DND-41 (cell line): ENCODE results near the gene DYNC1H1.
A peak's percentile ranks its signal among the peaks of the same experiment; 100 is the strongest.

Source experiments
- ATAC-seq: fragments of 200-7000 bp; cut with Tn5 transposase; 3 replicates; pipeline ENCODE4 v1.9.1; 2021; ENCODE audit warnings: low read depth; ENCODE audit not compliant: insufficient read depth
- DNase-seq: peaks from one replicate; pipeline ENCODE4 v3.0.0-alpha.2; 2020
- H2AFZ ChIP-seq: 2 replicates; pipeline ENCODE4 v1.6.0; 2012; ENCODE audit warnings: low read depth, low read length
- H3K27ac ChIP-seq: 2 replicates; pipeline ENCODE4 v1.5.1; 2012; ENCODE audit warnings: low read length, inconsistent platforms
- H3K27me3 ChIP-seq: fragments of 200-600 bp; sonication (generic); 2 replicates; pipeline ENCODE4 v1.6.0; 2012; ENCODE audit warnings: low read length, mild to moderate bottlenecking, inconsistent platforms; ENCODE audit not compliant: insufficient read depth, poor library complexity
- H3K36me3 ChIP-seq: 2 replicates; pipeline ENCODE4 v1.5.1; 2012; ENCODE audit warnings: low read length, inconsistent platforms; ENCODE audit not compliant: insufficient read depth
- H3K4me1 ChIP-seq: 2 replicates; pipeline ENCODE4 v1.5.1; 2012; ENCODE audit warnings: mild to moderate bottlenecking, low read length; ENCODE audit not compliant: insufficient read depth
- H3K4me2 ChIP-seq: 2 replicates; pipeline ENCODE4 v1.6.0; 2012; ENCODE audit warnings: mild to moderate bottlenecking, moderate library complexity, low read length, inconsistent platforms; ENCODE audit not compliant: insufficient read depth
- H3K4me3 ChIP-seq, 2 experiments: fragments of 200-600 bp in 1 of 2; shearing (Covaris generic) in 1 of 2; 2 replicates each; pipeline ENCODE4 v1.5.1; 2012 to 2016; ENCODE audit warnings: inconsistent platforms in 2 of 2, low read length in 2 of 2, mild to moderate bottlenecking in 2 of 2, low read depth in 1 of 2, moderate library complexity in 1 of 2
- H3K79me2 ChIP-seq: 2 replicates; pipeline ENCODE4 v1.6.0; 2012; ENCODE audit warnings: low read length, inconsistent platforms; ENCODE audit not compliant: insufficient read depth
- H3K9ac ChIP-seq: 2 replicates; pipeline ENCODE4 v1.6.0; 2012; ENCODE audit warnings: low read depth, mild to moderate bottlenecking, inconsistent platforms, low read length, moderate library complexity
- H3K9me3 ChIP-seq: 2 replicates; pipeline ENCODE4 v1.5.1; 2012; ENCODE audit warnings: low read length, moderate library complexity, mild to moderate bottlenecking, inconsistent platforms; ENCODE audit not compliant: insufficient read depth, severe bottlenecking
- H4K20me1 ChIP-seq: 2 replicates; pipeline ENCODE4 v1.6.0; 2012; ENCODE audit warnings: low read length; ENCODE audit not compliant: insufficient read depth
- EZH2 ChIP-seq: IDR thresholded peaks from 3 replicates; pipeline ENCODE4 v1.6.1; 2012; ENCODE audit warnings: borderline replicate concordance, low read depth, mild to moderate bottlenecking, moderate library complexity, low read length, inconsistent platforms; ENCODE audit not compliant: severe bottlenecking
- TF ChIP-seq, protein P1 (sequence below): IDR thresholded peaks from 2 replicates; pipeline ENCODE4 v1.5.1; 2012; ENCODE audit warnings: borderline replicate concordance, low read length, moderate library complexity, mild to moderate bottlenecking; ENCODE audit not compliant: poor library complexity, severe bottlenecking; ENCODE audit errors: extremely low read depth

Gene DYNC1H1

DNA sequence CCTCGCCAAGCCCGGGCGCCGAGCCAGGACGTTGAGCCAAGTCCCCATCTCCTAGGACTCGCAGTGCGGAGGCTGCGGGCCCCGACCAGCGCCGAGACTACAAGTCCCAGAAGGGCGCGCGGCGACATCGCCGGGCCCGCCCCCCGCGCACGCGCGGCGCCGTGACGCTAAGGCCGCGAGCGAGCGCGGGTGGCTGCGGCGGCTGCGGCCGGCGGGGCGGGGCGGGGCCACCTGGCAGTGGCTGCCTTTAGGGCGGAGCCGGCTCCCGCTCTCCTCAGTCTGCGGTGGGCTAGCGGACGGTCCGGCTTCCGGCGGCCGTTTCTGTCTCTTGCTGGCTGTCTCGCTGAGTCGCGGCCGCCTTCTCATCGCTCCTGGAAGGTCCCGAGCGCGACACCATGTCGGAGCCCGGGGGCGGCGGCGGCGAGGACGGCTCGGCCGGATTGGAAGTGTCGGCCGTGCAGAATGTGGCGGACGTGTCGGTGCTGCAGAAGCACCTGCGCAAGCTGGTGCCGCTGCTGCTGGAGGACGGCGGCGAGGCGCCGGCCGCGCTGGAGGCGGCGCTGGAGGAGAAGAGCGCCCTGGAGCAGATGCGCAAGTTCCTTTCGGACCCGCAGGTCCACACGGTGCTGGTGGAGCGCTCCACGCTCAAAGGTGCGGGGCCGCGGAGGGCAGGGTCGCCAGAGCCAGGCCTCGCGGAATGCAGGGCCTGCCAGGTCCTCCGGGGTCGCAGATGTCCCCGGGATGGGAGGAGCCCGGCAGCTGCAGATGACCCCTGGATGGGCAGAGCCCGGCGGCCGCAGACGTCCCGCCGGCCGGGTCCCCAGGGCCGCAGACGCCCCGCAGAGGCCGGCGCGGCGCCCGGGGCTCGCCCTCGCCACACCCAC lies at the start of gene DYNC1H1:
Gene DYNC1H1 (plus strand): TSS at position 277 of the 884 bp plus-strand sequence. CDS start 119 bp downstream, at position 396.
- peaks cover 51% of the 10 kb centered on the region for H3K79me2 ChIP-seq

DNA sequence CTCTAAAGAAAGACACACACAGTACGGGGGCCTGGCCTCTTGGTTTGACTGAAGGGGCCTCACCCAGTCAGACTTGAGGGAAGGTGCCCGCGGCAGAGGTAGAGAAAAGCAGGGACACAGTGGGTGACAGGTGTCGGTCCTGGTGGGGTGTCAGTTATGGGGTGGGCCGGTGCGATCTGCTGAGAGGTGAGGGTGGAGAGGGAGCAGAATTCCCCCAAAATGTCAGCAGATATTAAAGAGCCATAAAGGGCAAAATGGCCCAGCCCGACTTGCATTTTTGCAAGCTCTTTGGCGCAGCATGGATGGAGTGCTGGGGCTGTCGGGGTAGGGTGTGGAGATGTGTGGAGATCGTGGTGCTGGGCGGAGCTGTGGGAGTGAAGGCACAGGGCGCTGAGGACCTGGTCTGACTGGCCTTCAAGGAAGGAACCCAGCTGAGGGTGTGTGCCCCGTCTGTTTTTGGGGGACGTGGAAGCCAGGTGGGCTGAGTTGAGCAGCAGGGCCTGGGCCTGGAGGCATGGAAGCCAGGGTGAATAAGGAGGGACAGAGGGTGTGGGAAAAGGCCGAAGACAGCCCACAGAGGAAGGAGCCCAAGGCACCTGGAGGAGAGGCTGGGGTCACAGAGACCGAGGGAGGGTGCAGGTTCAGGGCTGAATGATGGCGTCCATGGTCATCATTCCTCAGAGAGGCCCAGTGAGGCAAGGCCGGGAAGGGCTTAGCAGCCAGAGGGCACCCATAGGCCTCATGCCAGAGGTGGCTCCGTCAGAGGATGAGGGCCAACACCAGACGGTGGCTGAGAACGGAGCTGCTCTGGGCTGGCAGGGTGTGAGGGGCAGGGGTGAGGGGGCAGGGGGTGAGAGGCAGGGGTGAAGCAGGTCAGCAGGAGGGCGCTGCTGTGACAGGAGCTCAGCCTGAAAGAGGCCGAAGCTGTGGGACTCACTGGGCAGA lies 48.2 kb upstream of the DYNC1H1 start:
- H3K4me1 ChIP-seq = no peaks in the 10 kb centered on the region
- no peak overlapping the region for H3K4me3 ChIP-seq
- TF ChIP-seq, protein P1, sequence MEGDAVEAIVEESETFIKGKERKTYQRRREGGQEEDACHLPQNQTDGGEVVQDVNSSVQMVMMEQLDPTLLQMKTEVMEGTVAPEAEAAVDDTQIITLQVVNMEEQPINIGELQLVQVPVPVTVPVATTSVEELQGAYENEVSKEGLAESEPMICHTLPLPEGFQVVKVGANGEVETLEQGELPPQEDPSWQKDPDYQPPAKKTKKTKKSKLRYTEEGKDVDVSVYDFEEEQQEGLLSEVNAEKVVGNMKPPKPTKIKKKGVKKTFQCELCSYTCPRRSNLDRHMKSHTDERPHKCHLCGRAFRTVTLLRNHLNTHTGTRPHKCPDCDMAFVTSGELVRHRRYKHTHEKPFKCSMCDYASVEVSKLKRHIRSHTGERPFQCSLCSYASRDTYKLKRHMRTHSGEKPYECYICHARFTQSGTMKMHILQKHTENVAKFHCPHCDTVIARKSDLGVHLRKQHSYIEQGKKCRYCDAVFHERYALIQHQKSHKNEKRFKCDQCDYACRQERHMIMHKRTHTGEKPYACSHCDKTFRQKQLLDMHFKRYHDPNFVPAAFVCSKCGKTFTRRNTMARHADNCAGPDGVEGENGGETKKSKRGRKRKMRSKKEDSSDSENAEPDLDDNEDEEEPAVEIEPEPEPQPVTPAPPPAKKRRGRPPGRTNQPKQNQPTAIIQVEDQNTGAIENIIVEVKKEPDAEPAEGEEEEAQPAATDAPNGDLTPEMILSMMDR = no peak
- TF ChIP-seq EZH2 = no peak
- no peak overlapping the region for H2AFZ ChIP-seq
- H4K20me1 ChIP-seq = 0 out of 2 replicates have a peak, but pooled peaks cover 9% of the 10 kb centered on the region
- DNase-seq (no peak), ATAC-seq (0 out of 3 replicates have a peak, but pooled peaks have one; percentile 29)
- H3K9ac ChIP-seq = no peak overlapping the region
- H3K4me2 ChIP-seq = no peak overlapping the region
- peaks cover 67% of the 10 kb centered on the region for H3K36me3 ChIP-seq
- no peaks in the 10 kb centered on the region for H3K79me2 ChIP-seq
- H3K9me3 ChIP-seq = no peaks in the 10 kb centered on the region
- no peak overlapping the region for H3K27ac ChIP-seq
- no peaks in the 10 kb centered on the region for H3K27me3 ChIP-seq

More for the DNA sequence above, at the start of gene DYNC1H1:
- peak within 1 kb of the TSS; percentile 73 to 96 for H3K4me3 ChIP-seq
- H3K9me3 ChIP-seq = no peaks in the 10 kb centered on the region
- H3K4me1 ChIP-seq = peaks cover 45% of the 10 kb centered on the region
- peak within 1 kb of the TSS; percentile 96 for H2AFZ ChIP-seq
- H3K27me3 ChIP-seq = no peaks in the 10 kb centered on the region
- peaks cover 25% of the 10 kb centered on the region for H3K36me3 ChIP-seq
- H3K4me2 ChIP-seq = peak within 1 kb of the TSS; percentile 93
- ATAC-seq (peak; percentile 77), DNase-seq (peak; percentile 90)
- peak within 1 kb of the TSS; percentile 89 for H3K27ac ChIP-seq
- peak within 1 kb of the TSS; percentile 97 for H3K9ac ChIP-seq
- TF ChIP-seq, protein P1 = no peak
- no peak for TF ChIP-seq EZH2
- H4K20me1 ChIP-seq = peaks cover 25% of the 10 kb centered on the region

DNA sequence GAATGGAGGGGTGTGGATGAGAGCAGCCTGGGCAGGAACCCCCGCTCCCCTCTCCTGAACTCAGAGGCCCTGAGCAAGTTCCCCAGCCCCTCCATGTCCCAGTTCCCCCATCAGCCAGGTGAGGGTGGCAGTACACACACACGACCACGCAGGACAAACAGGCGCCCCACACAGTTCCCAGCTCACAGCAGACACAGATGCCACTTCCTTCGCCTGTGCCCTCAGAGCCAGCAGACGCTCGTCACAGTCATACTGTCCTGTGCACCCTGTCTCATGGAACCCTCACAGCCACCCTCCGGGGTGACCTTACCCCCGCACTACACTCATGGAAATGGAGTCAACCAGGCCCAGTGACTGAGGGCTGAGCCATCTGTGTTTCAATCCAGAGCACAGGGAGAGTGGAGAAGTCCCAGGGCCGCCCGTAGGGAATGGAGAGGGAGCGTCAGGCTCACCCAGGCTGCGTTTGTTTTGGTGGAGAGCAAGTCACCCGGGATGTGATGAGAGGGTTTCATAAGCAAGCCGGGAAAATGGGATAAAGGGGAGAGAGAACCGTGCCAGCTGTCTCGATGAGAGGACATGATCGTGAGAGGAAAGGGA lies 47.5 kb upstream of the DYNC1H1 start:
- Histone ChIP-seq H3K9me3 (no peaks in the 10 kb centered on the region), H2AFZ (no peak overlapping the region), H3K27ac (no peak overlapping the region), H3K36me3 (peaks cover 67% of the 10 kb centered on the region), H3K79me2 (no peaks in the 10 kb centered on the region), H3K4me2 (no peak overlapping the region), H3K27me3 (no peaks in the 10 kb centered on the region), H4K20me1 (0 out of 2 replicates have a peak, but pooled peaks cover 9% of the 10 kb centered on the region), H3K9ac (no peak overlapping the region), H3K4me3 (no peak overlapping the region), H3K4me1 (no peaks in the 10 kb centered on the region)
- DNase-seq (no peak), ATAC-seq (0 out of 3 replicates have a peak, but pooled peaks have one; percentile 29)
- TF ChIP-seq, protein P1 = no peak
- TF ChIP-seq EZH2 = no peak
